Esophagus (tissue), 2 donors: ENCODE results near the gene PES1. TPM values are rescaled to one million over a fixed set of nuclear protein-coding genes. Genes with fewer than 3 reads are reported as not detected.
"Not testable (repeated sequence)": the region's sequence is repeated elsewhere in the genome, so short reads cannot be mapped to it uniquely, and the experiment has no call there.

Source experiments
- H3K27ac ChIP-seq, 2 donors: one replicate each; pipeline ENCODE4 v1.5.1; 2013; ENCODE audit warnings: low read depth in 2 of 2, mild to moderate bottlenecking in 2 of 2, inconsistent platforms in 1 of 2, low read length in 1 of 2, moderate library complexity in 1 of 2
- H3K27me3 ChIP-seq, 2 donors: one replicate each; pipeline ENCODE4 v1.6.1; 2013; ENCODE audit warnings: low read length in 2 of 2, control low read depth in 1 of 2, mild to moderate bottlenecking in 1 of 2; ENCODE audit not compliant: insufficient read depth in 2 of 2, control insufficient read depth in 1 of 2
- H3K36me3 ChIP-seq, 2 donors: one replicate each; pipeline ENCODE4 v1.6.1; 2013; ENCODE audit warnings: low read length in 1 of 2; ENCODE audit not compliant: control insufficient read depth in 2 of 2, insufficient read depth in 2 of 2
- H3K4me1 ChIP-seq, 2 donors: one replicate each; pipeline ENCODE4 v1.6.1; 2013; ENCODE audit warnings: low read length in 1 of 2; ENCODE audit not compliant: control insufficient read depth in 2 of 2, insufficient read depth in 2 of 2
- H3K4me3 ChIP-seq, 2 donors: one replicate each; pipeline ENCODE4 v1.5.1; 2013; ENCODE audit warnings: low read length in 2 of 2, mild to moderate bottlenecking in 2 of 2, low read depth in 1 of 2, moderate library complexity in 1 of 2
- H3K9me3 ChIP-seq, 2 donors: one replicate each; pipeline ENCODE4 v1.6.1; 2013; ENCODE audit warnings: mild to moderate bottlenecking in 2 of 2, low read depth in 1 of 2, low read length in 1 of 2, moderate library complexity in 1 of 2; ENCODE audit not compliant: control insufficient read depth in 2 of 2, insufficient read depth in 1 of 2
- WGBS, 2 donors: extraction: QIAGEN DNeasy Blood & Tissue Kit; methylation state at CpG; one replicate each; pipeline ENCODE4 v1.1.7; 2013; 5-methylcytosine and 5-hydroxymethylcytosine counted together
- polyA plus RNA-seq, 2 donors: library from polyadenylated mRNA; stranded (reverse); fragments of 200-250 nt; gene quantifications; one replicate each; pipeline ENCODE4 v1.2.3, GENCODE V29; 2013
- donor health status: healthy with polysubstance abuse.
- donor health status: Bipolar disorder and iron deficiency.

PES1 gene
- polyA plus RNA-seq, 2 donors: 31.3 to 46.6 TPM

GRCh38 chr22:30560643-30561202, 31.0 kb downstream of the PES1 start:
- H3K27ac ChIP-seq, H3K4me3 ChIP-seq, H3K27me3 ChIP-seq, H3K9me3 ChIP-seq, H3K4me1 ChIP-seq, H3K36me3 ChIP-seq: not testable (repeated sequence)
- WGBS, 2 donors: 83 to 87% methylated on average over 11 of the region's 11 CpGs

DNA sequence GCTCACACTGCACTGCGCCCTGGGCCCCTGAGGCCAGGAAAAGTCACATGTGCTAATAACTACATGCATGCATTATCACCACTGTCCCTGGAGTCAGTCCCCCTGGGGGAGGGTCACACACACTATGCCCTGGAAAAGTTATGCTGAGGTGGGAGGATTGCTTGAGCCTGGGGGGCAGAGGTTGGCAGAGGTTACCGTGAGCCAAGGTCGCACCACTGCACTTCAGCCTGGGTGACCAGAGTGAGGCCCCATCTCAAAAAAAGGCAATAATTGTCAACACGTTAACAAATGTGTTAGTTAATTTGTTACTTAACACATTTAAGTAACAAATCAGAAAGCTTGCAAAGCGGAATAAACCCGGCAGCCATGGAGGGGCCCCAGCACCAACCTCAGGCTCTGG, 31.8 kb downstream of the PES1 start:
- Histone ChIP-seq H3K27me3 (no peaks in the 10 kb centered on the region), H3K9me3 (no peaks in the 10 kb centered on the region), H3K4me1 (no peaks in the 10 kb centered on the region), H3K36me3 (no peaks in the 10 kb centered on the region), H3K27ac (no peak overlapping the region), H3K4me3 (no peak overlapping the region)
- WGBS, 2 donors: 78 to 79% methylated on average over 6 of the region's 6 CpGs

- no peaks in the 10 kb centered on the region for H3K36me3 ChIP-seq
- no peak overlapping the region for H3K27ac ChIP-seq
- no peaks in the 10 kb centered on the region for H3K9me3 ChIP-seq
- no peak overlapping the region for H3K4me3 ChIP-seq
- no peaks in the 10 kb centered on the region for H3K4me1 ChIP-seq
- WGBS, 2 donors: 79 to 85% methylated on average over 8 of the region's 8 CpGs
- no peaks in the 10 kb centered on the region for H3K27me3 ChIP-seq
Observed at GRCh38 chr22:30557243-30557642, 34.5 kb downstream of the PES1 start.

DNA sequence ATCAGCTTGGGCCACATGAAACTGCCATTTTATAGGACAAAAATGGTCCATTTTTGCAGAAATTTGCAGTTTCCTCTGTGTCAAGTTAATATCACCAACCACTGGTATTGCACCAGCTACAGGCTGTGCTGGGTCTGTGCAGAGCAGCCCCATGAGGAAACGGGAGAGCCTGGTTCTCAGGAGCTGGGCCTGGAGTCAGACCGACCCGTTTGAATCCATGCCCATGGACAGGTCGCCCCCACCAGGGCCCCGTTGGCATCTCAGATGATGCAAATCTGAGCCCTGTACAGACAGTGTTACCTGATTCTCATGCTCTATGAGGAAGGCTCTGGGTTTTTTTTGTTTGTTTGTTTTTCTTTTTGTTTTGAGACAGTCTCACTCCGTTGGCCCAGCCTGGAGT, 35.3 kb downstream of the PES1 start:
- H3K36me3 ChIP-seq: no peaks in the 10 kb centered on the region
- no peaks in the 10 kb centered on the region for H3K9me3 ChIP-seq
- WGBS, 2 donors: 64 to 71% methylated on average over 6 of the region's 6 CpGs
- no peak overlapping the region for H3K4me3 ChIP-seq
- H3K27ac ChIP-seq: no peak overlapping the region
- no peaks in the 10 kb centered on the region for H3K27me3 ChIP-seq
- H3K4me1 ChIP-seq: no peaks in the 10 kb centered on the region

- H3K27me3 ChIP-seq: no peaks in the 10 kb centered on the region
- no peaks in the 10 kb centered on the region for H3K4me1 ChIP-seq
- H3K36me3 ChIP-seq: no peaks in the 10 kb centered on the region
- no peaks in the 10 kb centered on the region for H3K9me3 ChIP-seq
- H3K27ac ChIP-seq: no peak overlapping the region
- 95% methylated on average over 73 of the region's 73 CpGs for WGBS, 2 donors
- no peak overlapping the region for H3K4me3 ChIP-seq
Observed at GRCh38 chr22:30555282-30556210, 36.2 kb downstream of the PES1 start.

DNA sequence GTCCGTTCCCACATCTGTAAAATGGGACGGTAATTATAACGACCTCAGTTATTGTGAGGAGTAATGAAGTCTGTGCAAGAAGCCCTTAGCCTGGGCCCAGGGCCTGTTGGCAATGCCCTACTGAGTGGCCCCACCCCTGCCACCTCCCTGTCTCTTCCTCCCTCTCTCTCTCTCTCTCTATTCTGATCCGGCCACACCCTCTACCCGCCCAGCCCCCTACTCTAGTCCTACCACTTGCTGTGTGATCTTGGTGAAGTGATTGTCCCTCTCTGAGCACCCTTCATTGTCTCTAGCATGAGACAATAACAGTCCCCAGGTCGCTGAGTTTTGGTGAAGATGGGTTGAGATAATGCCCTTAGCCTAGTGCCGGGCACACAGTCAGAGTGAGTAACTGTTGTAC, 37.7 kb downstream of the PES1 start:
- Histone ChIP-seq H3K36me3 (no peaks in the 10 kb centered on the region), H3K4me3 (no peak overlapping the region), H3K9me3 (no peaks in the 10 kb centered on the region), H3K27me3 (no peaks in the 10 kb centered on the region), H3K4me1 (no peaks in the 10 kb centered on the region), H3K27ac (no peak overlapping the region)
- WGBS, 2 donors: 79% methylated on average over 7 of the region's 7 CpGs

DNA sequence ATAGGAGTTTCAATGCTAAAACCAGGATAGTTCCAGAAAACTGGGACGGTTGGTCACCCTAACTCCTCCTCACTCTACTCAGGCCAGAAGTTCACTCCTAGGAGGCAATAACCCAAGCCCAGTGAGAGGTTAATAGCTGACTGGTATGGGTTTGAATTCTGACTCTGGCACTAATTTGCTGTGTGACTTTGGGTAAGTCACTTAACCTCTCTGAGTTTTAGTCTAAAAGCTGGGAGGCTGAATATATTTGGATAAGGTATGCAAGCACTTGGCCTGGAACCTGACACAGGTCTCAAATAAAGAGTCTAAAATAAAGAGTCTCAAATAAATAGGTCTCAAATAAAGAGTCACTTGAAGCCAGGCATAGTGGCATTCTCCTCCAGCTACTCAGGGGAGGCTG, 39.0 kb downstream of the PES1 start:
- H3K4me1 ChIP-seq: no peaks in the 10 kb centered on the region
- WGBS, 2 donors: 22 to 40% methylated on average over 1 of the region's 1 CpG
- no peak overlapping the region for H3K27ac ChIP-seq
- no peak overlapping the region for H3K4me3 ChIP-seq
- H3K36me3 ChIP-seq: no peaks in the 10 kb centered on the region
- no peaks in the 10 kb centered on the region for H3K27me3 ChIP-seq
- no peaks in the 10 kb centered on the region for H3K9me3 ChIP-seq

DNA sequence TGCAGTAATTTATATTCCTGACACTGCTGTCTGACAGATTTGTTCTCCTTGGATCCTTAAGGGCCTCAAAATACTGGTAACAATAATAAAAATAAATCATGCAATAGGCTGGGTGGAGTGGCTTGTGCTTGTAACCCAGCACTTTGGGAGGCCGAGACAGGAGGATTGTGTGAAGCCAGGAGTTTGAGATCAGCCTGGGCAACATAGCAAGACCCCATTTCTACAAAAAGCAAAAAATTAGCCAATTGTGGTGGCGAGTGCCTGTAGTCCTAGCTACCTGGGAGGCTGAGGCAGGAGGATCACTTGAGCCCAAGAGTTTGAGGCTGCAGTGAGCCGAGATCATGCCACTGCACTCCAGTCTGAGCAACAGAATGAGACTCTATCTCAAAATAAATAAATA, 39.9 kb downstream of the PES1 start:
- H3K4me3 ChIP-seq, H3K27ac ChIP-seq, H3K9me3 ChIP-seq, H3K4me1 ChIP-seq, H3K36me3 ChIP-seq, H3K27me3 ChIP-seq: not testable (repeated sequence)
- WGBS, 2 donors: 93 to 96% methylated on average over 3 of the region's 3 CpGs

- Histone ChIP-seq H3K27me3 (peaks cover 3 to 4% of the 10 kb centered on the region in 2 donors), H3K4me1 (no peaks in the 10 kb centered on the region), H3K36me3 (no peaks in the 10 kb centered on the region), H3K4me3 (no peak overlapping the region), H3K27ac (no peak overlapping the region), H3K9me3 (no peaks in the 10 kb centered on the region)
- 87 to 93% methylated on average over 4 of the region's 4 CpGs for WGBS, 2 donors
Observed at GRCh38 chr22:30547188-30547587, 44.5 kb downstream of the PES1 start.

DNA sequence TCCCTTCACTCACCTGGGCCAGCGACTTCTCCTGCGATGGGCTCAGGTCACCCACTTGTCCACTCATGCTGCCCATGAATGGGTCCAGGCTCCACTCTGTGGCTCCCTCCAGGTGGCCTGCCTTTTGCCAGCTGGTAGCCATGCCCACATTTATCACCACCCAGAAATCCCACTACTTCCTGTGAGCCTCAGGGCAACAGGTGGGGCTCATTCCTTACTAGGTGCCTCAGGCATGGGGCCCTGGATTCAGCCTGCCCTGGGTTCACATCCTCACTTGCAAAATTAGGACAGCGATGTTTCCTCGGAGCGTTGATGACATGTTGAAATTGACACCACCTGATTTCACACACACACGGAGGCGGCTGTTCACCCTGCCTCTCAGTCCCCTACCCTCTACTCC, 45.1 kb downstream of the PES1 start, which contains the start of gene SEC14L6:
Gene SEC14L6, minus strand, starts transcription at position 126 of the 400 bp plus-strand sequence. Its CDS starts 59 bp downstream, at position 67.
- Histone ChIP-seq H3K36me3 (no peaks in the 10 kb centered on the region), H3K27ac (no peak within 1 kb of the TSS), H3K4me1 (no peaks in the 10 kb centered on the region), H3K9me3 (no peaks in the 10 kb centered on the region), H3K27me3 (peaks cover 3 to 8% of the 10 kb centered on the region in 2 donors), H3K4me3 (no peak within 1 kb of the TSS)
- 86 to 92% methylated on average over 7 of the region's 7 CpGs for WGBS, 2 donors
